Stomach (tissue), 4 donors: ENCODE results near the gene RNPS1.

Source experiments
- CTCF ChIP-seq, 7 experiments: fragments of 450-650 bp in 4 of 7; fragments of 200-600 bp in 3 of 7; sonication (generic) in 3 of 7; IDR thresholded peaks; one replicate each; pipeline ENCODE4 v1.5.1; 2016 to 2019; ENCODE audit warnings: antibody characterized with exemption in 7 of 7, control low read depth in 2 of 7, mild to moderate bottlenecking in 1 of 7
- EP300 ChIP-seq: sonication (generic); formaldehyde crosslinking; IDR thresholded peaks from one replicate; pipeline ENCODE4 v1.6.1; 2017; ENCODE audit warnings: antibody characterized with exemption
- POLR2A ChIP-seq, 4 donors: fragments of 450-650 bp; IDR thresholded peaks; one replicate each; pipeline ENCODE4 v1.6.1; 2016; ENCODE audit warnings: antibody characterized with exemption in 4 of 4, control low read depth in 2 of 4, mild to moderate bottlenecking in 1 of 4, moderate library complexity in 1 of 4
- POLR2AphosphoS5 ChIP-seq, 3 donors: sonication (generic); formaldehyde crosslinking; IDR thresholded peaks; one replicate each; pipeline ENCODE4 v1.6.1; 2016; ENCODE audit warnings: antibody characterized with exemption in 3 of 3

GRCh38 chr16:2210009-2210332, 58.0 kb downstream of the RNPS1 start:
- TF ChIP-seq CTCF (IDR thresholded peaks at IDR 0.05): no peak
- TF ChIP-seq POLR2A (IDR thresholded peaks at IDR 0.05): no peak
- TF ChIP-seq POLR2AphosphoS5 (IDR thresholded peaks at IDR 0.05): no peak
- no peak for TF ChIP-seq EP300
